Activated naive CD4-positive, alpha-beta T cell treated with anti-CD3 and anti-CD28 coated beads, Interleukin-2, amount 50 U/mL, for 16 hours (primary cell): ENCODE data around the gene ERO1B.

Experiments
- DNase-seq: peaks from one replicate; pipeline ENCODE4 v3.0.0-alpha.2; 2020

The ERO1B gene

DNA sequence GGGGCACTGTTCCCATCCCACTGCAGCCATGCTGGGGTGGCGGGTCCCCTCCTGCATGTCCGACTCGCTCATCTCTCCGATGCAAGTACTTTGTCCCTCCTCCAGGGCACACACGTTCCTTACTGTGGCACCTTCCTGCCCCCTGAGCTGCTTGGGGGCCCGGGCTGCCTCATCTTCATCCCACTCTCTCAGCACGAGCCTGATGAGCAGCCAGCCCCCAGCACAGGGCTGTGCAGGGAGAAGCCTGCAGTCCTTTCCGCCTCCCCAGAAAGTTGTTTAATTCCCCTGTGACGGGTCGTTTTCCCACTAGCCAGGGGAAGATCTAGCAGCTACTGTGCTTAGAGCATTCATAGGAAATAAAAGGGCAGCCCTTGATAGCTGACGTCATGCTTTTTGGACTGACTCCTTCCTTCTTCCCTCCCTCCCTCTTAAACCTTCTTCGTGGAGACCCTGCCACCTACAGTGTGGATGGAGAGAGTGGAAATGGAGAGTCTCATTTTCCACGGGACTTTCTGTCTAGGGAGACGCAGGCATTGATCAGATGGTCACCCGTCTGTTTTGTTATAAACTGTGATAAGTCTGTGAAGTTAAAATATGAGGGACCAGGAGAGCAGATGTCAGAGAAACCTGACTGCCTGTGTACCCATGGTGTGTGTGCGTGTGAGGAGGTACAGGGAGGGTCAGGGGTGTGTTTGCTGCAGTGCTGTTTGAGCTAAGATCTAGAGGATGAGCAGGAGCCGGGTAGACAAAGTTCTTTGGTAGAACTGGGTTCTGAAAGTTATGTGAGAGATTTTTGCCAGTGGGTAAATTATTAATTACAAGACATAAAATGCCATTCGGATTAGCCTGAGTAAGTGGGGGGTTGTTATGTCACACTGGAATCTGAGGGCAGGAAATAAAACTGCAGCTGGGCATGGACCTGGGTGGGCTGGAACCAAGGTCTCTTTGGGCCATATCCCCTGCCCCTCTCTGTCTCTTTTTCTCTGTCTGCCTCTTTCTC lies 105.1 kb downstream of the ERO1B start:
- no peak for DNase-seq

DNA sequence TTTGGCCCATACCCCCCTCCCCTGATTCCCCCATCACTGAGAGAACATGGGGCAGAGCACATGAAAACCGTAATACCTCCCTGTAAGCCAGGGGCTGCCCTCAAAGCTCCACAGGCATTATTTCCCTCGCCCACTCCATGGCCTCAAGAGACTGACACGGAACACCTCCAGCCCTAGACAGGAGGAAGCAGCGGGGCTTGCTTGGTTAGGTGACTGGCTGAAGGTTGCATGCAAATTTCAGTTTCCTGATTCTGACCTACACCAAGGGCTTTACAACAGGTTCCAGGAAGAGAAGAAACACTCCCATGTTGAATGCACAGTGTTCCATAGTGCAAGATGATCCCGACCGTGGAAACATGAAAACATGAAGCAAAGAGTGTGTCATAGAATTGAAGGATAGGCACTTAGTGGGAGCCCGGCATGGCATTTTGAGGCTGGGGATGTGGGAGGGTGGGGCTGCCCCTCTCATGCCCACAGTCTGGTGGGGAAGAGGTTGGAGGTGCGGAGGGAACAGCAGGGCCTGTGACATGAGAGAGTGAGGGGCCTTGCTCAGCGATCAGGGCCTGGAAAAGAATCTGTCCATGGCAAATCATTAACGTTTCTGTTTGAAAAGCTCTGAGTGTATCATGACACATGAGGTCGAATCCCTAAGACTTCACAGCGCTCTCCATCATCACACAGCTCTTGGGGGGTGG lies 106.0 kb downstream of the ERO1B start:
- no peak for DNase-seq

DNA sequence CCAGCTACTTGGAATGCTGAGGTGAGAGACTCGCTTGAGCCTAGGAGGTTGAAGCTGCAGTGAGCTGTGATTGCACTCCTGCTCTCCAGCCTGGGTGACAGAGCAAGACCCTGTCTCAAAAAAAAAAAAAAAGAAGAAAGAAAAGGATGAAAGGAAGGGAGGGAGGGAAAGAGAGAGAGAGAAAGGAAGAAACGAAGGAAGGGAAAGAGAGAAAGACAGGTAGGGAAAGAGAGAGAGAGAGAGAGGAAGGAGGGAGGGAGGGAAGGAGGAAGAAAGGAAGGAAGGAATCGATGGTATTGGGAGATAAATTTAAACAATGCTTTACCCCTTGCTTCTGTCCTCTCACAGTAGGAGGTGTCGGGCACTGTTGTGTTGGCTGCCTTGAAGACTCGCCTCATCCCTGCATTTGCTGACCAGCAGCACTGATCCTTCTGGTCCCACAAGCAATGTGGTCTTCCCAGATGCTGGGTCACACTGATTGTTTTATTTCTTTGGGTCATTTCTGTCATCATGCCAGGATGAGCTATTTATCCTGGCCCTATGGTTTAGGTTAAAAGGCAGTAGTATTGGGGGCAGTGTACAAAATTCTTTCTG lies 108.5 kb downstream of the ERO1B start:
- DNase-seq: no peak

DNA sequence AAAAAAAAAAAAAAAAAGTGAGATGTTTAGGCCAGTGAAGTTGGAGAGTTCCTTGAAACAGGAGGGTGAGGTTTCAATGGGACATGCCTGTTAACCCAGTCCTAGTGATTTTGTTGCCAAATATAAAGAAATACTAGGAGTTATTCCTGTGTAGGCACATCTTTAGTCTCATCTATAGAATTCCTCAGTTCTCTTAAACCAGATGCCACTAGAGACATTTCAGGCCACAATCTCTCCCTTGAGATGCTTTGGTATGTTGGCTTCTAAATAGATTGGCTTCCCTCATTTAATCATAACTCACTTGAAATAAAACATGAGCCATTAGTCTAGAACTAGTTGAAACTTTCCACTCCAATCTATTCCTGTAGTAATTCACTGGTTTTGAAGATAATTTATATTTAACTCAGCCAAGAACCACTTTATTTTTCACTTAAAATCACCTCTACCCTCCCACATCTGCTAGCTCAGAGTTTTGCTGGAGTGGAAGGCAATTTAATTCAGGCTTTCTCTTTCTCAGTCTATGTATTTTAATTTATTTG lies 109.6 kb downstream of the ERO1B start:
- no peak for DNase-seq

DNA sequence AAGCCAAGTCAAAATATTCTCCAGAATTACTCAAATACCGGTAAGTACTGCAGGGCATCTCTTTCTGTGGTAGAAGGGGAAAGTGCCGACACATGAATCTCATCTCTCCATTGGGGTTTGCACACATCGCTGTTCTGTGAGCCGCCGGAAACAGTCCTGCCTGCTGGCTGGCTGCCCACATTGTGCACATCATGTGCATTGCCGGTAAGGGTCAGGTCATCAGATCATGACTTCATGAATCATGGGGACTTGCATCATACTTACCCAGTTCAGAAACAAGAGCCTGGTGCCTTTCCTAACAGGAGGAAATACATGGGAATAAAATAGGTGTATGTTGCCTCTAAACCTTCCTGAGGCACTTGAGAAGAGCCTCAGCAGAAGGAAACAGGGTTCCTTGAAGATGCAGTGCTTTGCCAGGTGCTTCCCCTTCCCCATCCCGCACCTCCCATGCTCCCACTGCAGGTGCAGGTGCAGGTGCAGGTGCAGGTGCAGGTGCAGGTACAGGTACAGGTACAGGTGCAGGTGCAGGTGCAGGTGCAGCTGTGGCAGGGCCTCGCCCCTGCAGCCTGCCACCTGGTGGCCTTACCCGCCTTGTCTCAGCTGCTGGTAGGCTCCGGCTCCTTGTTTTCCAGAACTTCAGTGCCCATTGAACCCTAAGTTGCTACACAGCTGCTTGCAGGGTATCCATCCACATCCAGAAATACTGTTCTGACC lies 112.9 kb downstream of the ERO1B start:
- no peak for DNase-seq

DNA sequence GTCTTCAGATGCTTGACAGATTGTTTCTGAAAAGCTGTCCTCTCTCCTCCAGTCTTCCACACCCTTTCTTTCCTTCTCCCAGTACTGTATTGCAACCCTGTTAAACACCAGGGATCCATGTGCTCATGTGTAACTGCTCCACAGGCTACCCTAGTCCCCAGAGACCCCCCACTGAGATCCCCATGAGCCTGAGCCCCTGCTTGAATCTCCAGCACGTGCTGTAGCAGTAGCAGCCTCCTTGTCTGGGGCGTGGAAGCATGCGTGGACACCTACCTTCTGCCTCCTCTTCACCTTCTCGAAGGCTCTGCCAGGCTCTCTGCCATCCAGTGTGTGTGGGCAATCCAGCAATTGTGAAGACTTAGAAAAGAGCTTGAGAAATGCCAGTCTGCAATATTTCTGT lies 114.2 kb downstream of the ERO1B start:
- no peak for DNase-seq

DNA sequence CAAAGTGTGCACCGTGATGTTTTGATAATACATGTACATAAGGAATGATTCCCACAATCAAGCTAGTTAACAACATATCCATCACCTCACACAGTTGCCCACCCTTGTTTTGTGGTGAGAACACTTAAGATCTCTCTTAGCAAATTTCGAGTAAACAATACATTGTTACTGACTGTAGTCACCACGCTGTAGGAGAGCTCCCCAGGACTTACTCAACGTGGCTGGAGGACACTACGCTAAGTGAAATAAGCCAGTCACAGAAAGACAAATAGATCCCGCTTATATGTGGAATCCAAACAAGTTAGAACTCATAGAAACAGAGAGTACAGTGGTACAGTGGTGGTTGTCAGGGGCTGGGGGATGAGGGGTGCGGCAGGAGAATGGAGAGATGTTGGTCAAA lies 114.6 kb downstream of the ERO1B start:
- DNase-seq: no peak

DNA sequence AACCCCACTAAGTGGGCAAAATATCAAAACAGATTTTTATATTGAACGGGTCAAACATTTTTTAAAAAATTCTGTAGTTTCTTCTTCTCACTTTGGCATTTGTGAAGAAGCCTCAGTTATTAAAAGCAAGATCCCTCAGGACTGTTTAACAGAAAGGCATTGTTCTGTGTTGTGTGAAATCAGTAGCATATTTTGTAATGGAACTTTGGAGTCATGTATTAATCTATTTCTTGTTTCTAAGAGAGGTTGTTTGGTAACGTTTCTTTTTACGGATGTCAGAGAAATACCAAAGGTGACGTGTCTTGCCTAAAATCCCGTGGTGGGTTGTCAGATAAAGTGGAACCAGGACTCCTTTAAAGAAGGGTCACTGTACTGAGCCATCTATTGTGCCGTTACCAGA lies 115.7 kb downstream of the ERO1B start:
- DNase-seq: no peak
